Activated CD4-positive, alpha-beta memory T cell treated with anti-CD3 and anti-CD28 coated beads, Interleukin-2, amount 10 ng/mL, durations not matched to agents 7 days and 5 days (primary cell): ENCODE results near the gene FLRT2. TPM values are rescaled to one million over a fixed set of nuclear protein-coding genes. Genes with fewer than 3 reads are reported as not detected.

Source experiments
- CTCF ChIA-PET: fragments of 350-600 bp; sonication (Branson Sonifier 250); formaldehyde crosslinking; loops from one replicate; lab custom pipeline; 2021; ENCODE audit warnings: antibody characterized with exemption, inconsistent platforms; lab: Charles Lee
- POLR2A ChIA-PET: fragments of 350-600 bp; sonication (Branson Sonifier 250); formaldehyde crosslinking; loops from one replicate; lab custom pipeline; 2021; ENCODE audit warnings: antibody characterized with exemption; lab: Charles Lee
- DNase-seq: peaks from one replicate; pipeline ENCODE4 v3.0.0-alpha.2; 2020
- H3K27ac Mint-ChIP-seq: one replicate; pipeline ENCODE4 v1.8.0; 2021; ENCODE audit warnings: mild to moderate bottlenecking, mixed read lengths
- H3K27me3 Mint-ChIP-seq: one replicate; pipeline ENCODE4 v1.8.0; 2021; ENCODE audit warnings: mixed read lengths
- H3K36me3 Mint-ChIP-seq: one replicate; pipeline ENCODE4 v1.8.0; 2021; ENCODE audit warnings: low read depth, mixed read lengths
- H3K4me1 Mint-ChIP-seq: one replicate; pipeline ENCODE4 v1.8.0; 2021; ENCODE audit warnings: mixed read lengths
- H3K4me3 Mint-ChIP-seq: one replicate; pipeline ENCODE4 v1.8.0; 2021; ENCODE audit warnings: mild to moderate bottlenecking, mixed read lengths
- H3K9me3 Mint-ChIP-seq: one replicate; pipeline ENCODE4 v1.8.0; 2021; ENCODE audit warnings: mixed read lengths
- total RNA-seq, 2 experiments: library from RNA; stranded (reverse); gene quantifications; one replicate each; pipeline ENCODE4 v1.2.3, GENCODE V29; 2021

FLRT2 gene
- total RNA-seq, 2 experiments from 2014 or later: not detected

GRCh38 chr14:85596562-85596961 lies 66.6 kb downstream of the FLRT2 start:
- no peak for DNase-seq
- Mint-ChIP-seq H3K4me3 (no peak overlapping the region), H3K4me1 (no peaks in the 10 kb centered on the region), H3K36me3 (no peaks in the 10 kb centered on the region), H3K9me3 (peaks cover 5% of the 10 kb centered on the region), H3K27me3 (no peaks in the 10 kb centered on the region), H3K27ac (no peak overlapping the region)
- ChIA-PET POLR2A (no interaction called here), CTCF (no interaction called here)

- ChIA-PET CTCF (no interaction called here), POLR2A (no interaction called here)
- H3K9me3 Mint-ChIP-seq: peaks cover 5% of the 10 kb centered on the region
- no peaks in the 10 kb centered on the region for H3K36me3 Mint-ChIP-seq
- H3K4me3 Mint-ChIP-seq: no peak overlapping the region
- no peaks in the 10 kb centered on the region for H3K4me1 Mint-ChIP-seq
- H3K27me3 Mint-ChIP-seq: no peaks in the 10 kb centered on the region
- H3K27ac Mint-ChIP-seq: no peak overlapping the region
- DNase-seq: no peak
These were observed 67.8 kb downstream of the FLRT2 start for GRCh38 chr14:85597701-85598100.

GRCh38 chr14:85599939-85600338 lies 70.0 kb downstream of the FLRT2 start:
- H3K4me3 Mint-ChIP-seq: no peak overlapping the region
- CTCF ChIA-PET: no interaction called here

GRCh38 chr14:85601246-85601645 lies 71.3 kb downstream of the FLRT2 start:
- H3K36me3 Mint-ChIP-seq: no peaks in the 10 kb centered on the region
- CTCF ChIA-PET: no interaction called here

More at GRCh38 chr14:85599939-85600338, 70.0 kb downstream of the FLRT2 start:
- H3K27ac Mint-ChIP-seq: no peak overlapping the region
- POLR2A ChIA-PET: no interaction called here
- H3K36me3 Mint-ChIP-seq: no peaks in the 10 kb centered on the region
- no peaks in the 10 kb centered on the region for H3K4me1 Mint-ChIP-seq
- peaks cover 7% of the 10 kb centered on the region for H3K9me3 Mint-ChIP-seq
- no peak for DNase-seq
- H3K27me3 Mint-ChIP-seq: no peaks in the 10 kb centered on the region

GRCh38 chr14:85601690-85602089 lies 71.7 kb downstream of the FLRT2 start:
- Mint-ChIP-seq H3K36me3 (no peaks in the 10 kb centered on the region), H3K4me1 (no peaks in the 10 kb centered on the region), H3K27ac (no peak overlapping the region), H3K4me3 (no peak overlapping the region), H3K27me3 (no peaks in the 10 kb centered on the region), H3K9me3 (peaks cover 4% of the 10 kb centered on the region)
- ChIA-PET CTCF (no interaction called here), POLR2A (no interaction called here)
- DNase-seq: no peak

More at GRCh38 chr14:85601246-85601645, 71.3 kb downstream of the FLRT2 start:
- POLR2A ChIA-PET: no interaction called here
- H3K9me3 Mint-ChIP-seq: peaks cover 4% of the 10 kb centered on the region
- no peaks in the 10 kb centered on the region for H3K4me1 Mint-ChIP-seq
- no peak overlapping the region for H3K27ac Mint-ChIP-seq
- no peaks in the 10 kb centered on the region for H3K27me3 Mint-ChIP-seq
- H3K4me3 Mint-ChIP-seq: no peak overlapping the region
- DNase-seq: no peak

GRCh38 chr14:85602345-85602744 lies 72.4 kb downstream of the FLRT2 start:
- Mint-ChIP-seq H3K27me3 (no peaks in the 10 kb centered on the region), H3K9me3 (peaks cover 6% of the 10 kb centered on the region), H3K36me3 (no peaks in the 10 kb centered on the region), H3K4me1 (no peaks in the 10 kb centered on the region), H3K27ac (no peak overlapping the region), H3K4me3 (no peak overlapping the region)
- POLR2A ChIA-PET: no interaction called here
- CTCF ChIA-PET: no interaction called here
- DNase-seq: no peak

- H3K27me3 Mint-ChIP-seq: no peaks in the 10 kb centered on the region
- POLR2A ChIA-PET: no interaction called here
- no peak overlapping the region for H3K4me3 Mint-ChIP-seq
- DNase-seq: no peak
- H3K36me3 Mint-ChIP-seq: no peaks in the 10 kb centered on the region
- H3K9me3 Mint-ChIP-seq: peaks cover 6% of the 10 kb centered on the region
- H3K4me1 Mint-ChIP-seq: no peaks in the 10 kb centered on the region
- CTCF ChIA-PET: no interaction called here
- no peak overlapping the region for H3K27ac Mint-ChIP-seq
These were observed 74.1 kb downstream of the FLRT2 start for GRCh38 chr14:85604021-85604420.

GRCh38 chr14:85604714-85605113 lies 74.8 kb downstream of the FLRT2 start:
- Mint-ChIP-seq H3K4me3 (no peak overlapping the region), H3K27ac (no peak overlapping the region), H3K4me1 (no peaks in the 10 kb centered on the region), H3K36me3 (no peaks in the 10 kb centered on the region), H3K27me3 (no peaks in the 10 kb centered on the region), H3K9me3 (peaks cover 6% of the 10 kb centered on the region)
- POLR2A ChIA-PET: no interaction called here
- CTCF ChIA-PET: interaction anchor here (0.5 kb wide), 1 partner anchor 58 kb away, joined by 3 read pairs; no protein-coding TSS in a partner anchor
- no peak for DNase-seq

GRCh38 chr14:85607651-85608081 lies 77.7 kb downstream of the FLRT2 start:
- H3K4me1 Mint-ChIP-seq: no peaks in the 10 kb centered on the region
- POLR2A ChIA-PET: no interaction called here
- no peak overlapping the region for H3K27ac Mint-ChIP-seq
- DNase-seq: no peak
- no peak overlapping the region for H3K4me3 Mint-ChIP-seq
- H3K36me3 Mint-ChIP-seq: no peaks in the 10 kb centered on the region
- peaks cover 6% of the 10 kb centered on the region for H3K9me3 Mint-ChIP-seq
- no peaks in the 10 kb centered on the region for H3K27me3 Mint-ChIP-seq
- CTCF ChIA-PET: no interaction called here

GRCh38 chr14:85613496-85613895 lies 83.6 kb downstream of the FLRT2 start:
- Mint-ChIP-seq H3K9me3 (peaks cover 2% of the 10 kb centered on the region), H3K4me3 (no peak overlapping the region), H3K36me3 (no peaks in the 10 kb centered on the region), H3K27ac (no peak overlapping the region), H3K4me1 (no peaks in the 10 kb centered on the region), H3K27me3 (no peaks in the 10 kb centered on the region)
- POLR2A ChIA-PET: no interaction called here
- CTCF ChIA-PET: no interaction called here
- DNase-seq: no peak

- Mint-ChIP-seq H3K9me3 (no peaks in the 10 kb centered on the region), H3K4me3 (no peak overlapping the region), H3K27me3 (no peaks in the 10 kb centered on the region), H3K4me1 (no peaks in the 10 kb centered on the region), H3K36me3 (no peaks in the 10 kb centered on the region), H3K27ac (no peak overlapping the region)
- no peak for DNase-seq
- CTCF ChIA-PET: no interaction called here
- POLR2A ChIA-PET: no interaction called here
These were observed 86.5 kb downstream of the FLRT2 start for GRCh38 chr14:85616386-85616885.

GRCh38 chr14:85616886-85617285 lies 86.9 kb downstream of the FLRT2 start:
- DNase-seq: no peak
- no peaks in the 10 kb centered on the region for H3K4me1 Mint-ChIP-seq
- H3K27me3 Mint-ChIP-seq: no peaks in the 10 kb centered on the region
- ChIA-PET CTCF (no interaction called here), POLR2A (no interaction called here)
- H3K27ac Mint-ChIP-seq: no peak overlapping the region
- no peak overlapping the region for H3K4me3 Mint-ChIP-seq
- H3K36me3 Mint-ChIP-seq: no peaks in the 10 kb centered on the region
- no peaks in the 10 kb centered on the region for H3K9me3 Mint-ChIP-seq

GRCh38 chr14:85617791-85618190 lies 87.8 kb downstream of the FLRT2 start:
- ChIA-PET CTCF (no interaction called here), POLR2A (no interaction called here)
- H3K4me1 Mint-ChIP-seq: no peaks in the 10 kb centered on the region
- DNase-seq: no peak
- H3K9me3 Mint-ChIP-seq: peaks cover 2% of the 10 kb centered on the region
- H3K36me3 Mint-ChIP-seq: no peaks in the 10 kb centered on the region
- no peak overlapping the region for H3K4me3 Mint-ChIP-seq
- H3K27me3 Mint-ChIP-seq: no peaks in the 10 kb centered on the region
- H3K27ac Mint-ChIP-seq: no peak overlapping the region

- Mint-ChIP-seq H3K27ac (no peak overlapping the region), H3K4me1 (no peaks in the 10 kb centered on the region), H3K36me3 (no peaks in the 10 kb centered on the region), H3K4me3 (no peak overlapping the region), H3K27me3 (no peaks in the 10 kb centered on the region), H3K9me3 (peaks cover 2% of the 10 kb centered on the region)
- POLR2A ChIA-PET: no interaction called here
- no peak for DNase-seq
- CTCF ChIA-PET: no interaction called here
These were observed 88.4 kb downstream of the FLRT2 start for GRCh38 chr14:85618390-85618789.
